Measurements from ENCODE around the gene KSR2.

- TF ChIP-seq PRDM10 (tag by site-specific recombination; IDR thresholded peaks at IDR 0.05) (no peak), CTCF (tag by site-specific recombination; IDR thresholded peaks at IDR 0.05) (no peak), SP2 (tag by site-specific recombination; IDR thresholded peaks at IDR 0.05) (no peak), ZNF416 (tag by site-specific recombination; IDR thresholded peaks at IDR 0.05) (no peak), ZNF580 (tag by site-specific recombination; IDR thresholded peaks at IDR 0.05) (no peak), ZNF19 (tag by site-specific recombination; IDR thresholded peaks at IDR 0.05; ENCODE audit: low read depth) (no peak), KLF16 (tag by site-specific recombination; IDR thresholded peaks at IDR 0.05) (no peak), ZNF513 (tag by site-specific recombination; IDR thresholded peaks at IDR 0.05) (no peak), REST (tag by site-specific recombination; IDR thresholded peaks at IDR 0.05) (no peak), ZNF561 (tag by site-specific recombination; IDR thresholded peaks at IDR 0.05; ENCODE audit: borderline replicate concordance) (no peak)
Measured at GRCh38 chr12:117809509-117809908, 159.3 kb downstream of the KSR2 start.

All from HEK293 (cell line).